Measurements from ENCODE around the gene HIVEP1.

HIVEP1 gene

DNA sequence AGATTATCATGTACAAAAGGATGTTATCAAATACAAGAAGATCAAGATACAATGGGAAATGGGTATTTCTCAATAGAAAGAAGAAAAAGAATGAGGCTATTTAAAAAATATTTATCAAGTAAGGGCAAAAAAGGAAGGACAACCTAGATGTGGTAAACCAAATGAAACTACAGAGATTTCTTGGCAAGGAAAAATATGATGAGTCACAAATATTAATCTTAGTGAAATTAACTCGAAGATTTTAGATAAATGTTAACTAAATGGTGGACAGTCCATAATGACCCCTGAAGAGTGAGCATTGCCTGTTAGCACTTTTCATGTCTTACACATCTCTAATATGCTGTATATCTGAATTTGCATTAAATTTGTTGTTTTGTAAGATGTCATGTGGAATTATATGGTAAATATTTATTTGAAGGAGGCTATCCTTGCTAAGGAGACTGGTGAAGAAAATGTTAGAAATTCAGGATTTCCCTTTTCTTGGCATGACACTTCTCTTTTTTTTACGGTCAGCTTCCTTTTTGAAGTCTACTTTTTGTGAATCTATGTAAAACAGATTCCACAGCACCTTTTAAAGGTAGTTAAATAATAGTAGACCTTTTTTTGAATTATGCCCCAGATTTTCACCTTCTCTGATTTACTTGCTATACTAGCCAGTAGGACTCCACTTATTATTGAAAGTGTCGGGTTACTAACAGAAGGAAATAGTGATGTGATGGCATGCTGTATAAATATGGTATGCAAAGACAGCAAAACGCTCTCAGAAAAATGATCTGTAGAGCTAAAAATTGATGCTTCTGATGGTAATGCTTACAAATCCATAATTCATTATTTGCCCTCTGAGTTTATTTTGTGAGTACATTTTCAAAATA lies 120.5 kb downstream of the HIVEP1 start:
- TF ChIP-seq ZFX (IDR thresholded peaks at IDR 0.05): no peak
- TF ChIP-seq, protein P1, sequence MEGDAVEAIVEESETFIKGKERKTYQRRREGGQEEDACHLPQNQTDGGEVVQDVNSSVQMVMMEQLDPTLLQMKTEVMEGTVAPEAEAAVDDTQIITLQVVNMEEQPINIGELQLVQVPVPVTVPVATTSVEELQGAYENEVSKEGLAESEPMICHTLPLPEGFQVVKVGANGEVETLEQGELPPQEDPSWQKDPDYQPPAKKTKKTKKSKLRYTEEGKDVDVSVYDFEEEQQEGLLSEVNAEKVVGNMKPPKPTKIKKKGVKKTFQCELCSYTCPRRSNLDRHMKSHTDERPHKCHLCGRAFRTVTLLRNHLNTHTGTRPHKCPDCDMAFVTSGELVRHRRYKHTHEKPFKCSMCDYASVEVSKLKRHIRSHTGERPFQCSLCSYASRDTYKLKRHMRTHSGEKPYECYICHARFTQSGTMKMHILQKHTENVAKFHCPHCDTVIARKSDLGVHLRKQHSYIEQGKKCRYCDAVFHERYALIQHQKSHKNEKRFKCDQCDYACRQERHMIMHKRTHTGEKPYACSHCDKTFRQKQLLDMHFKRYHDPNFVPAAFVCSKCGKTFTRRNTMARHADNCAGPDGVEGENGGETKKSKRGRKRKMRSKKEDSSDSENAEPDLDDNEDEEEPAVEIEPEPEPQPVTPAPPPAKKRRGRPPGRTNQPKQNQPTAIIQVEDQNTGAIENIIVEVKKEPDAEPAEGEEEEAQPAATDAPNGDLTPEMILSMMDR (conservative IDR thresholded peaks at IDR 0.05): no peak
- H3K27ac ChIP-seq: no peak overlapping the region

DNA sequence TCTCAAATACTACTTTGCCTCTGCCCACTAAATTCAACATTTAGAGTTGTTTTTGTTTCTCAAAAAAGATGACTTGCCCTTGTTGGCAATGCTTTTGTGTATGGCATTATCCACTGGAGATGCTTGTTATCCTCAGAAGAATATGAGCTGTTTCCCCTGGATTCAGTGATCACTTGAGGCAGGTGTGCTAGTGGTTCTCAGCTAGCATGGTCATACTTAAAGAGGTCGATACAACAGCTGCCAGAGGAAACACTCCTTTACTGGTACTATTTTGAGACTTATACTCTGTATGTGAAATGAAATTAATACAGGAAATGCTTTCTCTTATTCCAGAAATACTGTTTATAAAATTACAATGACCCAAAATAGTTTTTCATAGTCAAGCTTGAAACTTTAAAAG lies 122.5 kb downstream of the HIVEP1 start:
- H3K27ac ChIP-seq: no peak overlapping the region
- TF ChIP-seq ZFX (IDR thresholded peaks at IDR 0.05): no peak
- TF ChIP-seq, protein P1 (conservative IDR thresholded peaks at IDR 0.05): no peak

DNA sequence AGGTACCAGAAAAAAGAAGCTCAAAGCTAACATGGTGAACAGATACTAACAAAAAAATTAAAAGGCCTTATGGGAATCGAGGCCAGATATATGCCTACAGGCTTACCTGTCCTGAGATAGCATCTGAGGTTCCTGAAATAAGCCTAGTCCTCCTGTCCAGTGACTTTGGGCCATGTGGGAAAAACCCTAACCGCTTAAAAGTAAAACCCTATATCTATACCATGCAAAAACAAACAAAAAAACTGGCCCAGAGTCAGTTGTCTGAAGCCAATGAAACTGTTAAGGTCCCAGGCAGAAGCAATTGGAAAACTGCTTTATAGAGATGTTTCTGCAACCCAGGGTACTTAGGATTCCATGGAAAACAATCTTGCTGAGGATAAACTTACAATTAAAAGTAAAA lies 122.9 kb downstream of the HIVEP1 start:
- no peak overlapping the region for H3K27ac ChIP-seq
- TF ChIP-seq, protein P1 (conservative IDR thresholded peaks at IDR 0.05): no peak
- no peak for TF ChIP-seq ZFX (IDR thresholded peaks at IDR 0.05)

DNA sequence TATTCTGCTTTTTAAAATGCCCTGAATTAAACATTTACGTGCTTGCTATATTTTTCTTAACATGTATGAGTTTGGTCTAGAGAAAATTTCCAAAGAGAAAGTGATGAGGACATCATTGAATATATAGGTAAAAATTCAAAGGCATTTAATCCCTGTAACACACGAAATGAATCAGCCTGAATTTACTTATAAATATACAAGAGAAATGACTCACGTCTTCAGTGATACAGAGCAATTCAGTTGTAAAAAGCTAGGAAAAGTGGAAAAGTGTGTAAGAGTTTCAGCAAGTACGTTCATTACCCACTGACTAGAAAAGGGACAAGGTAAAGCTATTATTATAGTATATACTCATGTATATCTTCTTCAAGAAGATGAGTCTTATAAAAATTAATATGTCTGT lies 124.8 kb downstream of the HIVEP1 start:
- H3K27ac ChIP-seq: no peak overlapping the region; the same call in 1 of the 2 replicates
- TF ChIP-seq, protein P1 (conservative IDR thresholded peaks at IDR 0.05): no peak
- no peak for TF ChIP-seq ZFX (IDR thresholded peaks at IDR 0.05)

DNA sequence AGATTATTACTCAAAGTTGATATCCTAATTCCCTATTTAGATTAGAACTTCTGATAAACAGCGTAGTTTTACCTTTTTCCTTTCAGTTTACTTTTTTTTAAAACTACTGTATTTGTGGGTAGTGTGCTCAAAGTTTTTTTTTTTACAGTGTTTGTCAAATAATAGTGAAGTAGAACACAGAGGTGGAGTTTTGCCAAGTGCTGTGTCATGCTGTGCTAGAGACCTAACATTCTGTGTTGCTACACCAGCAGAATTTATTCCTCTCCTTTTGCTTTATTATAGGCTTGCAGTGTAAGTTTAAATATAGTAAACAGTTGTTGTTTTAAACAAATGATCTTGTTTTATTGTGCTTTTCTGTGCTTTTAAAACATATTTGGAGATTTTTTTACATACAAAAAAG lies 125.4 kb downstream of the HIVEP1 start:
- peak overlapping the region; percentile 73; the same call in 1 of the 2 replicates for H3K27ac ChIP-seq
- no peak for TF ChIP-seq ZFX (IDR thresholded peaks at IDR 0.05)
- TF ChIP-seq, protein P1 (conservative IDR thresholded peaks at IDR 0.05): no peak

DNA sequence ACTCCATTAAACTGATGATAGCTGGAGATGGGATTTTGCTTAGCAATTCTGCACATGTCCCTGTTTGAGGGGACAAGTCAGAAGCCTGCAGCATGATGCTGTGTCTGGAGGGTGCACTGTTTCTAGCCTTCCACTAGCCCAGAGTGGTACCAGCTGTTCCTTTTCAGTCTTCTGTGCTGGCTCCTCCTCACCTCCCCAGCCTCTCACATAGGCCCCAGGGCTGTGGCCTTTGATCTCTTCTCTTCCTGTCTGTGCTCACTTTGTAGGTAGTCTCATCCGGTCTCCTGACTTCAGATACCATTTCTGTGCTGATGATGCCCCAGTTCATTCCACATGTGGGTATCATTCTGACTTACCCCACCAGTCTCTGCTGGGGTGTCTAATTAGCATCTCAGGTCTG lies 126.3 kb downstream of the HIVEP1 start:
- TF ChIP-seq ZFX (IDR thresholded peaks at IDR 0.05): no peak
- TF ChIP-seq, protein P1 (conservative IDR thresholded peaks at IDR 0.05): no peak
- H3K27ac ChIP-seq: peak overlapping the region; percentile 73

DNA sequence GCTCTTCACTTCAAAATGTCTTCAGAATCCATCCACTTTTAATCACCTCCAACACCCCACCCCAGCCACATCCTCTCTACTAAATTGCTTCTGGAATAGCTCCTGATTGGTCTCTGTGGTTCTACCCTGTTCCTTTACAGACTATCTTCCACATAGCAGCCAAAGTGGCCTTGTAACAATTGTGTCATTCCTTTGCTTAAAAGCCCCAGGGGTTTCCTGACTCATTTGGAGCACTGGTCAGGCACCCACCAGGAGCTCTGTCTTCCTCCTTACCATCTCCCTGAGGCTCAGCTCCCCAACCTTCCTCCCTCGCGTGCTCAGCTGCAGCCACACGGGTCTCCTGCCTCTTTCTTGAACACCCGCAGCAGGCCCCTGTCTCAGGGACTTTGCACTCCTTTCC lies 126.8 kb downstream of the HIVEP1 start:
- TF ChIP-seq, protein P1 (conservative IDR thresholded peaks at IDR 0.05): no peak
- TF ChIP-seq ZFX (IDR thresholded peaks at IDR 0.05): no peak
- peak overlapping the region; percentile 73 for H3K27ac ChIP-seq
